Testis (tissue), 3 donors: ENCODE data around the gene NHEJ1. TPM values are rescaled to one million over a fixed set of nuclear protein-coding genes. Genes with fewer than 3 reads are reported as not detected.

Experiments
- DNase-seq: peaks from one replicate; pipeline ENCODE4 v3.0.0-alpha.2; 2019
- H3K27ac ChIP-seq, 2 donors: fragments of 200-600 bp; sonication (generic); one replicate each; pipeline ENCODE4 v1.5.1; 2019
- H3K27me3 ChIP-seq: fragments of 200-600 bp; sonication (generic); one replicate; pipeline ENCODE4 v1.5.1; 2019
- H3K36me3 ChIP-seq: fragments of 200-600 bp; sonication (generic); one replicate; pipeline ENCODE4 v1.5.1; 2017; ENCODE audit warnings: low read depth; ENCODE audit errors: missing control alignments
- H3K4me1 ChIP-seq: fragments of 200-600 bp; sonication (generic); one replicate; pipeline ENCODE4 v1.5.1; 2019
- H3K4me3 ChIP-seq, 2 donors: fragments of 200-600 bp; sonication (generic); one replicate each; pipeline ENCODE4 v1.5.1; 2017 to 2019
- H3K9me3 ChIP-seq: fragments of 200-600 bp; sonication (generic); one replicate; pipeline ENCODE4 v1.5.1; 2017
- POLR2A ChIP-seq: fragments of 450-650 bp; IDR thresholded peaks from one replicate; pipeline ENCODE4 v1.6.1; 2017; ENCODE audit warnings: antibody characterized with exemption, mild to moderate bottlenecking, moderate library complexity
- WGBS, 2 donors: methylation state at CpG; one replicate each; pipeline ENCODE4 v1.1.5; 2018; 5-methylcytosine and 5-hydroxymethylcytosine counted together
- intact Hi-C: fragments of 100-400 bp; cut with DNase I; formaldehyde crosslinking; loops from one replicate; pipeline ENCODE4 v1.15.1; 2023; ENCODE audit warnings: low total_unique reads
- polyA plus RNA-seq: library from polyadenylated mRNA; stranded (reverse); fragments of 350-450 nt; fragmentation: Illumina TruSeq; extraction: RNeasy Lipid Tissue Mini Kit (QIAGEN cat#74804); gene quantifications from one replicate; pipeline ENCODE4 v1.2.3, GENCODE V29; 2014; ENCODE audit warnings: low read depth, low replicate concordance; ENCODE audit not compliant: insufficient read depth
- total RNA-seq, 2 donors: library from RNA; depleted of rRNA; stranded (reverse); fragments of >200 nt; gene quantifications; one replicate each; pipeline ENCODE4 v1.2.3, GENCODE V29; 2016
- TF ChIP-seq, protein P1 (sequence below), 3 experiments: fragments of 450-650 bp in 2 of 3; fragments of 200-600 bp in 1 of 3; sonication (generic) in 1 of 3; IDR thresholded peaks; one replicate each; pipeline ENCODE4 v1.5.1; 2016 to 2019; ENCODE audit warnings: antibody characterized with exemption in 3 of 3, mild to moderate bottlenecking in 2 of 3, moderate library complexity in 1 of 3

NHEJ1 gene
- total and polyA plus RNA-seq, 3 donors from 2014 or later: 33.4 to 67.0 (median 38.5) TPM

DNA sequence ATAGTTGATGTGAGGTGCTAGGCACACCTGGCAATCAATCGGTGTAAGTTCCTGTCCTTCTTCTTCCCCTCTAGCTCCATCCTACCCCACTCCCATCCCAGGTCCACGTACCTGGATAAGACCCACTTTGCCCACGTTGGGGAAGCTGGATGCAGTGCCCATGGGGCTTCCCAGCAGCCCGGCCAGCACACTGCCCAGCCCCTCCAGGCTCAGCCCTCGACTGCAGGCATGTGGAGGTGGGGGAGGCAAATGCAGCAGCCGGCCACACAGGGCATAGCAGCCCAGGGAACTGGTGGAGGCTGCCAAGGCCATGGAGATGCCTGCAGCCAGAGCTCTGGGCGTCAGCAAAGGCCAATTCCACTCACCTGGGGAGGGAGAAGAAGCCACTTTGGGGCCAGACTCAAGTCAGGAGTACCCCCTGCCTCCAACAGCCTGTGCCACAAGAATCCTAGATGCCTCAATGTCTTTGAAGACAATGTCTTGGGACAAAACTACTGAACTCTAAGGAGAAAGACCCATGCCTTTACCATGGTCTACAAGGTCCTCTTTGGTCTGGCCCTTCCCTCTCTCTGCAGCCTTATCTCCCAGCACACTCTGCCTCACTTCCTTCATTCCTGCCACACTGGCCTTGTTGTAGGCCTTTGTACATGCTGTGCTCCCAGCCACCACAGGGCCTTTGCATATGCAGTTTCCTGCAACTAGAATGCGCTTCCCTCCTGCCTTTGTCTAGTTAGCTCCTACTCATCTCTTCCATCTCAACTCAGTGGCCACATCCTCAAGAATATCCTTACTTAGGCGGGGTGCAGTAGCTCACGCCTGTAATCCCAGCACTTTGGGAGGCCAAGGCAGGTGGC is 4.7 kb upstream of the NHEJ1 start:
- no peak for TF ChIP-seq POLR2A
- TF ChIP-seq, protein P1, sequence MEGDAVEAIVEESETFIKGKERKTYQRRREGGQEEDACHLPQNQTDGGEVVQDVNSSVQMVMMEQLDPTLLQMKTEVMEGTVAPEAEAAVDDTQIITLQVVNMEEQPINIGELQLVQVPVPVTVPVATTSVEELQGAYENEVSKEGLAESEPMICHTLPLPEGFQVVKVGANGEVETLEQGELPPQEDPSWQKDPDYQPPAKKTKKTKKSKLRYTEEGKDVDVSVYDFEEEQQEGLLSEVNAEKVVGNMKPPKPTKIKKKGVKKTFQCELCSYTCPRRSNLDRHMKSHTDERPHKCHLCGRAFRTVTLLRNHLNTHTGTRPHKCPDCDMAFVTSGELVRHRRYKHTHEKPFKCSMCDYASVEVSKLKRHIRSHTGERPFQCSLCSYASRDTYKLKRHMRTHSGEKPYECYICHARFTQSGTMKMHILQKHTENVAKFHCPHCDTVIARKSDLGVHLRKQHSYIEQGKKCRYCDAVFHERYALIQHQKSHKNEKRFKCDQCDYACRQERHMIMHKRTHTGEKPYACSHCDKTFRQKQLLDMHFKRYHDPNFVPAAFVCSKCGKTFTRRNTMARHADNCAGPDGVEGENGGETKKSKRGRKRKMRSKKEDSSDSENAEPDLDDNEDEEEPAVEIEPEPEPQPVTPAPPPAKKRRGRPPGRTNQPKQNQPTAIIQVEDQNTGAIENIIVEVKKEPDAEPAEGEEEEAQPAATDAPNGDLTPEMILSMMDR (IDR thresholded peaks at IDR 0.05): no peak
- Histone ChIP-seq H3K27me3 (no peaks in the 10 kb centered on the region), H3K4me1 (peaks cover 7% of the 10 kb centered on the region), H3K27ac (no peak overlapping the region), H3K9me3 (no peaks in the 10 kb centered on the region), H3K36me3 (no peaks in the 10 kb centered on the region), H3K4me3 (no peak overlapping the region)
- intact Hi-C loops: no loop called here
- 79 to 81% methylated on average over 9 to 10 of the region's 10 CpGs for WGBS, 2 donors
- DNase-seq: no peak

DNA sequence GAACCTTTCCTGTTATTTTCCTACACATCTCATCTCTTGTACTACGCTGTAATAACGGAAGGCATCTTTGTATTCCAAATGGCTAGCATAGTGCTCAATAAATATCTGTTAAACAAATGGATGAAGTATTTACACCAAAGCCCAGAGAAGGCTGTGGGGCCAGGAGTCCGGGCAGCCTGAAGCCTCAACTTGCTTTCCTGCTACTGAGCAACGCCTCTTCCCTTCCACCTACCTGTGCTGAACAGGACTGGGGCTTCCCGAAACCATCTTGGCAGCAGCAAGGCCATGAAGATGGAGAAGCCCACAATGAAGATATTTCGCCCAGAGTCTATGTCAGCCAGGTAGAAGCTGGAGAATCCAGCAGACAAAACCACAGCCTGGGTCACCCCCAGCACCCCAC is 2.5 kb upstream of the NHEJ1 start:
- DNase-seq: no peak
- Histone ChIP-seq H3K4me3 (no peak overlapping the region), H3K9me3 (no peaks in the 10 kb centered on the region), H3K36me3 (no peaks in the 10 kb centered on the region), H3K27me3 (no peaks in the 10 kb centered on the region), H3K4me1 (peaks cover 3% of the 10 kb centered on the region), H3K27ac (no peak overlapping the region)
- intact Hi-C loops: loop anchor here (5.0 kb wide), 1 partner anchor 129 kb away; no protein-coding TSS in a partner anchor
- TF ChIP-seq POLR2A: no peak
- TF ChIP-seq, protein P1 (IDR thresholded peaks at IDR 0.05): no peak
- WGBS, 2 donors: 91 to 93% methylated on average over 6 of the region's 6 CpGs

DNA sequence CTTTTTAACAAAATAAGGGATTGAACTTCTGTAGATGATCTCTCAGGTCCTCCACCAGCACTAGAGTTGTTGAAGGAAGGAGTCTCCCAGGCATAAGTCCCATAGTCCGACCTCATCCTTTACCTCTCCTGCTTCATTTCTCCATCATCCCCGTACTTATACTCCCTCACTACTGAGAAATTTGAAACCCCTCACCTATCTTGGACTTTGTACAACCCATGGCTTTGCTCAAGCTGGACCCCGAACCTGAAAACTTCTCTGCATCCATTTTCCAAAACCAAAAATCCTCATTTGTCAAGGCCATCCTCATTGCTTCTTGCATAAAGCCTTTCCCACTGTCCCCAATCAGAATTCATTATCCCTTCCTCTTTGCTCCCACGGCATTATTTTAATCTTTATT is 482 bp upstream of the NHEJ1 start:
- intact Hi-C loops: loop anchor here (5.0 kb wide), 1 partner anchor 131 kb away; no protein-coding TSS in a partner anchor
- no peak for TF ChIP-seq POLR2A
- TF ChIP-seq, protein P1 (IDR thresholded peaks at IDR 0.05): no peak
- H3K36me3 ChIP-seq: no peaks in the 10 kb centered on the region
- H3K9me3 ChIP-seq: no peaks in the 10 kb centered on the region
- peak overlapping the region; percentile 67 to 85 for H3K4me3 ChIP-seq
- H3K27me3 ChIP-seq: no peaks in the 10 kb centered on the region
- no peaks in the 10 kb centered on the region for H3K4me1 ChIP-seq
- H3K27ac ChIP-seq: peak overlapping the region; percentile 93 to 96
- WGBS, 2 donors: 56 to 67% methylated on average over 4 of the region's 4 CpGs
- DNase-seq: no peak

DNA sequence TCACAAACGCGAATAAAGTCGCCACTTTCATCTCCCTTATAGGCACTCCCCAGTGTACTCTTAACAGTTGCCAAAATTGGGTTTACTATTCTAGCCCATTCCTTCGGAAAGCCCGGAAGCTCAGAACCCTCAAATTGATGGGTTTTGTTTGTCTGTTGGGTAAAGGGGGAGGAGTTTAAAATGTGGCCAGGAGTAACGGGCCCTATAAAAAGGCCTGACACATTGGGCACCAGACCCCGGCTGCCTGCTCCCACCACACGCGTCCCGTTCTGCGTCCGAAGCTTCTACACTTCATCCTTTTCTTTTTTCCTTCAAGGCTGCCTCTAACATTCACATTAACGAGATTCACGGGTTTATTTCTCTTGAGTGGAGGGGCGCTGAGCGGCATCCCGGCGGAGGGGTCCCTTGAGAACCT is 837 bp downstream of the NHEJ1 start:
- Histone ChIP-seq H3K27me3 (no peaks in the 10 kb centered on the region), H3K36me3 (no peaks in the 10 kb centered on the region), H3K4me3 (peak overlapping the region; percentile 67 to 85), H3K9me3 (no peaks in the 10 kb centered on the region), H3K27ac (peak overlapping the region; percentile 93 to 96), H3K4me1 (no peaks in the 10 kb centered on the region)
- no peak for DNase-seq
- TF ChIP-seq POLR2A: no peak
- TF ChIP-seq, protein P1 (IDR thresholded peaks at IDR 0.05): no peak
- 7% methylated on average over 18 of the region's 18 CpGs for WGBS, 2 donors
- intact Hi-C loops: loop anchor here (5.0 to 10.0 kb wide), 2 partner anchors 105 to 133 kb away; no protein-coding TSS in a partner anchor
